Activated T-helper 2 cell treated with anti-CD3 and anti-CD28 coated beads, Interferon-gamma antibody, Interleukin-2, Interleukin-4, amounts not matched to agents 10 μg/mL and 5 μg/mL and 100 μg/mL, durations not matched to agents 14 hours and 24 hours and 36 hours (primary cell): Measurements from ENCODE around the gene DACH1. TPM values are rescaled to one million over a fixed set of nuclear protein-coding genes. Genes with fewer than 3 reads are reported as not detected.

Source experiments
- DNase-seq: peaks from one replicate; pipeline ENCODE4 v3.0.0; 2021; ENCODE audit warnings: low spot score
- H3K27ac Mint-ChIP-seq: one replicate; pipeline ENCODE4 v1.8.0; 2021; ENCODE audit warnings: mixed read lengths
- H3K27me3 Mint-ChIP-seq: one replicate; pipeline ENCODE4 v1.8.0; 2021; ENCODE audit warnings: low read depth, mixed read lengths
- H3K36me3 Mint-ChIP-seq: one replicate; pipeline ENCODE4 v1.8.0; 2021; ENCODE audit warnings: low read depth, mixed read lengths
- H3K4me1 Mint-ChIP-seq: one replicate; pipeline ENCODE4 v1.8.0; 2021; ENCODE audit warnings: low read depth, mixed read lengths
- H3K4me3 Mint-ChIP-seq: one replicate; pipeline ENCODE4 v1.8.0; 2021; ENCODE audit warnings: low read depth, mild to moderate bottlenecking, moderate library complexity, mixed read lengths
- H3K9me3 Mint-ChIP-seq: one replicate; pipeline ENCODE4 v1.8.0; 2021; ENCODE audit warnings: mixed read lengths
- intact Hi-C: fragments of 100-400 bp; cut with micrococcal nuclease; formaldehyde crosslinking; loops from one replicate; pipeline ENCODE4 v1.15.1; 2023
- total RNA-seq: library from RNA; stranded (reverse); gene quantifications from 2 replicates; pipeline ENCODE4 v1.2.3, GENCODE V29; 2022

Gene DACH1
- total RNA-seq, 1 donor from 2014 or later: not detected

DNA sequence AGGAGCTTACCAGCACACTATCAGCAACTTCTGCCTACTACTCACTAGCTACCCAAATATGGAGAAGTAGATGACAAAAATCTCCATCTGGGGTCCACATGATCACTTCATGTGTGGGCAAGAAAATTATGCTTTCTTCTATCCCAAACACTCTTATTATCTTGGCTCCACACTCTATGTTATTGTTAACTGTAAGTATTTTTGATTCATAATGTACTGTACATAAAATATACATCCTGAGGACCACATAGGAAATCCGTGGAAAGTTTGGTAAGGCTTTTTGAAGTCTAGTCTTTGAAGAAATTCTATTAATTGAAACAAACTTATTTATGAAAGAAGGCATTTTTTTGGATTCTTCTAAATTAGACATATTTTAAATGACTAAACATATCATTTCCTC, 378.8 kb downstream of the DACH1 start:
- intact Hi-C loops: no loop called here
- Mint-ChIP-seq H3K27ac (no peak overlapping the region), H3K27me3 (no peaks in the 10 kb centered on the region), H3K4me3 (no peak overlapping the region), H3K9me3 (no peaks in the 10 kb centered on the region), H3K4me1 (no peaks in the 10 kb centered on the region), H3K36me3 (no peaks in the 10 kb centered on the region)
- DNase-seq: no peak

DNA sequence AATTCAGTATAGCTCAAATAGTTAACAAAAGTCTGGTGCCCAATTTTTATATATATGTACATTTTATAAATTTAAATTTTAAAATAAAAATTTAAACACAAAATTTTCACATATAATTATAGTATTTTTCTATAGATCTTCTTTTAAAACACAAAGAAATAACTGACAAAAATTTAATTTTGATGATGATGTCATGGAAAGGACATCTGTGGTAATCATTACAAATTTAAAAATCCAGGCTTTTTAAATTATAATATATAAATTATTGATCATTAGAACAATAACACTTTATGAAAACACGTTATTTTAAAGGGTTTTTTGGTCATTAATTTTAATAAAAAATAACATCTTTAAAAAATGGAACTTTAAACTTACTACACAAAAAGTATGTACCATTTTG, 381.1 kb downstream of the DACH1 start:
- Mint-ChIP-seq H3K4me3 (no peak overlapping the region), H3K9me3 (no peaks in the 10 kb centered on the region), H3K27ac (no peak overlapping the region), H3K27me3 (no peaks in the 10 kb centered on the region), H3K36me3 (no peaks in the 10 kb centered on the region), H3K4me1 (no peaks in the 10 kb centered on the region)
- intact Hi-C loops: no loop called here
- DNase-seq: no peak

DNA sequence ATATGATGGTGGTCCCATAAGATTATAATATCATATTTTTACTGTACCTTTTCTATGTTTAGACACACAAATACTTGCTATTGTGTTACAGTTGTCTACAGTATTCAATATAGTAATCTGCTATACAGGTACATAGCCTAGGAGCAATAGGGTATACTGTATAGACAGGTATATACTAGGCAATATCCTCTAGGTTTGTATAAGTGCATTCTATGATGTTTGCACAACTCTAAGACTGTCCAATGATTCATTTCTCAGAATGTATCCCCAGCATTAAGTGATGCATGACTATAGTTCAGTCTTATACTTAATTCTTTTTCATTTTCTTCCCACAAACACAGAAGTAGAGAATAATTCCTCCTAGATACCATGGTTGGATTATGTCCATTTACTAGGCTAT, 383.3 kb downstream of the DACH1 start:
- H3K27ac Mint-ChIP-seq: no peak overlapping the region
- no peaks in the 10 kb centered on the region for H3K36me3 Mint-ChIP-seq
- no peak overlapping the region for H3K4me3 Mint-ChIP-seq
- H3K9me3 Mint-ChIP-seq: no peaks in the 10 kb centered on the region
- no peaks in the 10 kb centered on the region for H3K4me1 Mint-ChIP-seq
- DNase-seq: no peak
- no peaks in the 10 kb centered on the region for H3K27me3 Mint-ChIP-seq
- intact Hi-C loops: no loop called here

DNA sequence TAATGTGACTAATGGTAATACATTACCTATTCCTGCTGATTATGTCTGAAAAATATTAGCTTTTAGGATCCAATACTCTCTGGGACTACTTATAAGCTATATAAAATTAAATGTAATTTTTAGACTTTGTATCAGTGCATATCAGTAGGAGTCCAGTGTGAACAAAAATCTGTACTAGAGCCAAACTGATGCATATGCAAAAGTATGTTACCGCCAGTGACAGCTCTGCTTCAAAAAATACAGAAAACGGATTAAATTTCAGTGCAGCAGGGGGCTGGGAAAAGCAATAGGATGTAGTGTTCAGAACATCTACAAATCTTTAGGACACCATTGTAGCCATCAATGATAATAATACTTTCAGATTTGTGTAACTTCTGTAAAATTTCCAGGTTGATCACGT, 385.5 kb downstream of the DACH1 start:
- Mint-ChIP-seq H3K36me3 (no peaks in the 10 kb centered on the region), H3K27me3 (no peaks in the 10 kb centered on the region), H3K27ac (no peak overlapping the region), H3K4me3 (no peak overlapping the region), H3K4me1 (no peaks in the 10 kb centered on the region), H3K9me3 (no peaks in the 10 kb centered on the region)
- intact Hi-C loops: no loop called here
- no peak for DNase-seq

DNA sequence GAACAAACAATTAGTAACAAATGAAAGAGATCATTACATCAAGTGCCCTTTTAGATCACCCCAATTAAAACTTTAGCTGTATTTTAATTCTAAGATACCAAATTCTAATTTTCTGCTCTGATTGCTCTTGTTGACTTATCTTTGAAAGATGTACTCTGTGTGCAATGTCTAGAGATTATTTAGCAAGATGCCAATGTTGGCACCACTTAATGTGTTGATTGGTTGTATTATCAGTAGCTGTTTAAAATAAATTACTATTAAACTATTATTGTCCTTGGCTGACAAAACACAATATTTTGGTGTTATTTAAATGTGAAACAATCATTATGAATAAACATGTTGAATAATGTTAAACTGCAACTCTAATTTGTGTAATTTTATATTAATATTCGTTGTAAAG, 386.0 kb downstream of the DACH1 start:
- no peak overlapping the region for H3K4me3 Mint-ChIP-seq

DNA sequence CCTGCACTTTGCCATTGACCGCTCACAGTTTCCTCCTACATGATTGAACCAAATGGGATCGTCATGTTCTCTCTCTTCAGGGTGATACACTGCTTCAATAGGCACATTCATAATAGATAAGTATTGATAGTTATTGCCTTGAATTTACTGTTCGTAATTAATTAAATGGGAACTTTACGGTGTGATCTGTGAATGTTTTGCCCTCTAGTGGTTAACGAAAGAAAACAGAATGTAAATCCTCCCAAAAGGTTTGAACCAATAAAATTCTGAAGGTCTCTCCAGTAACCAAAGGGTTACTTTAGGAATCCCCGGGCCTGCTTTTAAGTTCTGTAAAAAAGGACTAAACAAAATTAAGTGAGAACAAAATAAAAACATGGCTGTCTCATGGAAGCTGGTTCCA, 389.3 kb downstream of the DACH1 start:
- Mint-ChIP-seq H3K27me3 (no peaks in the 10 kb centered on the region), H3K4me1 (no peaks in the 10 kb centered on the region), H3K4me3 (no peak overlapping the region), H3K9me3 (no peaks in the 10 kb centered on the region), H3K36me3 (no peaks in the 10 kb centered on the region), H3K27ac (no peak overlapping the region)
- intact Hi-C loops: no loop called here
- DNase-seq: no peak

More for the DNA sequence above, 386.0 kb downstream of the DACH1 start:
- no peak for DNase-seq
- no peaks in the 10 kb centered on the region for H3K4me1 Mint-ChIP-seq
- intact Hi-C loops: no loop called here
- no peaks in the 10 kb centered on the region for H3K9me3 Mint-ChIP-seq
- no peaks in the 10 kb centered on the region for H3K36me3 Mint-ChIP-seq
- H3K27me3 Mint-ChIP-seq: no peaks in the 10 kb centered on the region
- H3K27ac Mint-ChIP-seq: no peak overlapping the region

DNA sequence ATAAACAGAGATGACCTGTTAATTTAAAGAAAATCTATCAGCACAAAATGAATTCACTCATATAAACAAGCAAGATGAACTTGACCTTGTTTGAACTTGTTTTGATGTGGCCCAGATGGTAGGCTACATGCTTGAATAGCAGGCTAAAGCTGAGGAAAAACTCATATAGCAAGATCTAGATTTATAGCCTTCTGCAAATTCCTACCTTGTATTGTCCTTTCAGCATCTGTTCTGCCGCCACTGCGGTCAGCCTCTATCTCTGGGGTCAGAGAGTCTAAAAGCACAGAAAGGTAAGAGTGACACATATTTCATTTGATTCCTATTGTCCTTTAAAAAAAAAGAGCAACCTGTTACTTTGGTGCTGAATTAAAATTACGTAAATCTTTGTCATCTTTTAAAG, 392.1 kb downstream of the DACH1 start:
- Mint-ChIP-seq H3K4me3 (no peak overlapping the region), H3K4me1 (no peaks in the 10 kb centered on the region), H3K9me3 (no peaks in the 10 kb centered on the region), H3K36me3 (no peaks in the 10 kb centered on the region), H3K27me3 (no peaks in the 10 kb centered on the region), H3K27ac (no peak overlapping the region)
- DNase-seq: no peak
- intact Hi-C loops: no loop called here

DNA sequence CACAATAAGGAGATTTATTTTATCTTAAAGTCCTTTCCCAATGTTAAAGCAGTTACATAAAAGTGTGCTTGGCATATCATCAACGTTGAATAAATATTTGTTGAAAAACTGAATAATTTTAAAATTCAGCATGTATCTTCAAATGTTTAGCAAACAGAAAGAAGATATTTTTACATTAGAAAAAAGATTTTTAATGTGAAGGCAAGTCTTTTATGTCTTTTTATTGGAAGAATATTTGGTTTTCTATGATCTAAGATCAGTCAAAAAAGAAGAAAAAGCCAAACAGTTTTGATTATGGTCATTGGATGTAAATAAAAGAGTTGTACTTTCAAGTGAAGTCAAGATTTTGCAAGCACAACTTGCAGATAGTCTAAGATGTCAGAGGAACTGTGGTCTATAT, 397.4 kb downstream of the DACH1 start:
- H3K4me1 Mint-ChIP-seq: no peaks in the 10 kb centered on the region
- intact Hi-C loops: loop anchor here (10.0 kb wide), 1 partner anchor 405 kb away; no protein-coding TSS in a partner anchor
- H3K27me3 Mint-ChIP-seq: no peaks in the 10 kb centered on the region
- H3K36me3 Mint-ChIP-seq: no peaks in the 10 kb centered on the region
- no peak overlapping the region for H3K4me3 Mint-ChIP-seq
- H3K9me3 Mint-ChIP-seq: no peaks in the 10 kb centered on the region
- DNase-seq: no peak
- H3K27ac Mint-ChIP-seq: no peak overlapping the region

DNA sequence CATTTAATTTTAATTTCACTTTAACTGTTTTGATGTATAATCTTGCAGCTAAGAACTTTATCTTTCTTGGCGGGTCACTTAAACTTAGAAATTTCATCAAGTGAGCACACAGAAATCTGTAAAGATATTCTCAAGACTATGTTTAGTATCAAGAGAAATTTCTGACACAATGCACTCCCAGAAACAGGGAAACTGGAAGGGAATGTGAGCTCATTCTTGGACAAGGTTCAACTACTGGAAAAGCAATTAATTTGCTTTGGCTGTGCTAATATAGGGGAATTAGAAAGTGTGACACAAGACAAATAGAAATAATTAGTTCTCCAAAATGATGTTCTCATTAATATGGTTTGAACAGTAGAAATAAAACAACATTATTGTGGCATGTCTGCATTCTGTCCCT, 402.3 kb downstream of the DACH1 start:
- Mint-ChIP-seq H3K4me3 (no peak overlapping the region), H3K27ac (no peak overlapping the region), H3K9me3 (no peaks in the 10 kb centered on the region), H3K4me1 (peaks cover 3% of the 10 kb centered on the region), H3K27me3 (peaks cover 1% of the 10 kb centered on the region), H3K36me3 (no peaks in the 10 kb centered on the region)
- intact Hi-C loops: loop anchor here (10.0 kb wide), 1 partner anchor 410 kb away; no protein-coding TSS in a partner anchor
- no peak for DNase-seq

DNA sequence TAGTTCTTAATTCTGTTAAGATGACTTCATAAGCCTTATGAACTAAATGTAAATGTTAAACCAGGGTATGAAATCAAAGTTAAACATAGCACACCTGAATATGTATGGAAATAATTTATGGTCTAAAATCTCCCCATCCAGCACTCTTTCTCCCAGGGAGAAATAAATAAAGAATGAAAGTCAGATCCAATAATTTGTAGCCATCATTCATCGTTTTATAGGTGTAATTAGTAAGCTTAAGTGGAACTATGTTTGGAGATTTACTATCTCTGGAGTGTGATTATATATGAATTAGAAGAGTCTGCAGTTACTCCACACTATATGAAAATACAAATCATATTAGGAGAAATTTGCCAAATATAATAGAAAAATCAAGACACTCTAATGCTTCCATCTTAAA, 405.1 kb downstream of the DACH1 start:
- DNase-seq: no peak
- H3K9me3 Mint-ChIP-seq: no peaks in the 10 kb centered on the region

DNA sequence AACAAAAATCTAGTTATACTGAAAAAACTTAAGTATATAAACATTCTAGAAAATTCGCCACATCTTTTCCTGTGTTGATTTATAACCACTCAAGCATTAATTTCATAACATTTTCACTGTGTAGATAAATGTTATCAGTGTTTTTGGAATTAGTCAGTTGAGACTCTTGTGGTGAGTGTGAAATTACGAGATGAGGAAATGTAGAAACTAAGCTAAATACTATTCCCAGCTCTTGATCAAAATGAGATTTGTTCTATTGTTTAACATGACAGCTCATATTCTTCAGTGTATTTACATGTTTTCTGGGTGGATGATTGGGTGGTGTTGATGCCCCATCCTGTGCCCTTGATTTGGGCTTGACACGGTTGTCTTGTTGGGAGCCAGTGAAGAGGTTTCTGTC, 406.8 kb downstream of the DACH1 start:
- no peaks in the 10 kb centered on the region for H3K9me3 Mint-ChIP-seq
- peaks cover 3% of the 10 kb centered on the region for H3K27me3 Mint-ChIP-seq
- no peaks in the 10 kb centered on the region for H3K36me3 Mint-ChIP-seq
- H3K4me3 Mint-ChIP-seq: no peak overlapping the region
- no peak overlapping the region for H3K27ac Mint-ChIP-seq
- peaks cover 6% of the 10 kb centered on the region for H3K4me1 Mint-ChIP-seq
- intact Hi-C loops: loop anchor here (10.0 kb wide), 1 partner anchor 415 kb away; no protein-coding TSS in a partner anchor
- no peak for DNase-seq

More for the DNA sequence above, 405.1 kb downstream of the DACH1 start:
- Mint-ChIP-seq H3K4me1 (peaks cover 6% of the 10 kb centered on the region), H3K27me3 (peaks cover 3% of the 10 kb centered on the region), H3K36me3 (no peaks in the 10 kb centered on the region), H3K27ac (no peak overlapping the region), H3K4me3 (no peak overlapping the region)
- intact Hi-C loops: loop anchor here (10.0 kb wide), 1 partner anchor 413 kb away; no protein-coding TSS in a partner anchor

DNA sequence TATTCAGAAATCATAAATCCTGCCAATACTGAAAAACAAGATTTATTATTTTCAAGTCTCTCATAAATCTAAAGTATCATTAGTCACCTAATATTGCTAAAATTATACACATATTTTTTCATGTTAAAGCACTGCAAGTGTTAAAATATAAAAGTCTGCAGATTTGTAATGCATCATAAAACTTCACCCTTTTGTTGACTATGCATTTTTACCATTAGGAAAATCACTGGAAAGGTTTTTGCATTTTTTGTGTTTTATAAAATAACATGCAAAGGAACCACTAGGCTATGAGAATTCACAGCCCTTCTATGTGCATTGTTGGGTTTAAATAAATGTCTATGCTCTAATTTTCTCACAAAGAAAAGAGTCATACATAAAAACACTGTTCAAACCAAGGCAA, 407.3 kb downstream of the DACH1 start:
- no peak for DNase-seq
- Mint-ChIP-seq H3K27me3 (peaks cover 3% of the 10 kb centered on the region), H3K4me3 (no peak overlapping the region), H3K27ac (no peak overlapping the region), H3K4me1 (peaks cover 6% of the 10 kb centered on the region), H3K36me3 (no peaks in the 10 kb centered on the region), H3K9me3 (no peaks in the 10 kb centered on the region)
- intact Hi-C loops: loop anchor here (10.0 kb wide), 1 partner anchor 415 kb away; no protein-coding TSS in a partner anchor

DNA sequence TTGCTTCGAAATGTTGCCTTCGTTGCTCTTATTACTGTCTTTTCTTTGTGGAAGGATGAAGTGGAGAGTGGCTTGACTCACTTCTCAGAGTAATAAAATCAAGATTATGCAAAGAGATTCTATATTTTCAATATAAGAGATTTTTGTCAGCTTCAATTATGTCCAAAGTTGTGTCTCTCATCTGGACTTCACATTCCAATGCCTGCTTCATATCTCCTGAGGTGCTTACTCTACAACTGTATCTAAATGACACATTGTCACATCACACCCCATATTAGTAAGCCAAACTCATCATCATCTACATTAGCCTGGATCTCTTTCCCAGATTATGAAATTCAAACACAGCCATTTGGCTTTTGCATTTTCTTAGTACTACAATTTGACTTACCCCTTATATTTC, 409.4 kb downstream of the DACH1 start:
- Mint-ChIP-seq H3K36me3 (no peaks in the 10 kb centered on the region), H3K27me3 (peaks cover 2% of the 10 kb centered on the region), H3K27ac (no peak overlapping the region), H3K4me1 (peaks cover 6% of the 10 kb centered on the region), H3K4me3 (no peak overlapping the region), H3K9me3 (no peaks in the 10 kb centered on the region)
- intact Hi-C loops: no loop called here
- DNase-seq: no peak

DNA sequence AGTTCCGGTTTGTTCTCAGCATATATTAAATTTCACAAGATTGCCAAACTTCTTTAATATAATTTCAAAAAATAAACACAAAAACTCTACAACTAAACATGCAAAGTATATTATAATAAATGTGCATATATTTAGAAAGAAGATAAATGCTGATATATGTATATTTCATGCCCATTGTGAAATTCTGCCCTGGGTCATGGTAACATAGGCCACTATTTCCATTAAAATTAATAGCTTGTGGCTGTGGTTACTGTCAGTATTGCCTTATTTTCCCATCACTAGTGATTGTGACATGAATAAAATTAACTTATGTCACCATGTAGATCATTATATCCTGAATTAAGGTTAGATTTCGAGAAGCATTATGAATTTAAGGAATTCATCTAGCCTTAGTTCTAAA, 410.9 kb downstream of the DACH1 start:
- Mint-ChIP-seq H3K27me3 (peaks cover 2% of the 10 kb centered on the region), H3K36me3 (no peaks in the 10 kb centered on the region), H3K9me3 (no peaks in the 10 kb centered on the region), H3K4me1 (peaks cover 6% of the 10 kb centered on the region), H3K27ac (no peak overlapping the region), H3K4me3 (no peak overlapping the region)
- intact Hi-C loops: no loop called here
- no peak for DNase-seq
